Activated T-cell treated with anti-CD3 and anti-CD28 coated beads, Interleukin-2, amount 50 U/mL, for 24 hours (primary cell): ENCODE measurements around the gene FBXO3.
"Not testable (repeated sequence)": the region's sequence is repeated elsewhere in the genome, so short reads cannot be mapped to it uniquely, and the experiment has no call there.

Experiments
- DNase-seq: peaks from one replicate; pipeline ENCODE4 v3.0.0-alpha.2; 2020
- H3K27ac Mint-ChIP-seq: 2 replicates; pipeline ENCODE4 v1.8.0; 2020; ENCODE audit warnings: mild to moderate bottlenecking, mixed read lengths
- H3K27me3 Mint-ChIP-seq: 2 replicates; pipeline ENCODE4 v1.8.0; 2020; ENCODE audit warnings: mixed read lengths
- H3K36me3 Mint-ChIP-seq: 2 replicates; pipeline ENCODE4 v1.8.0; 2020; ENCODE audit warnings: low read depth, mixed read lengths
- H3K4me1 Mint-ChIP-seq: 2 replicates; pipeline ENCODE4 v1.8.0; 2020; ENCODE audit warnings: low read depth, mixed read lengths
- H3K4me3 Mint-ChIP-seq: 2 replicates; pipeline ENCODE4 v1.8.0; 2020; ENCODE audit warnings: mild to moderate bottlenecking, moderate library complexity, mixed read lengths
- H3K9me3 Mint-ChIP-seq: 2 replicates; pipeline ENCODE4 v1.8.0; 2020; ENCODE audit warnings: mixed read lengths

FBXO3 gene

GRCh38 chr11:33725496-33725895 is 48.8 kb downstream of the FBXO3 start:
- Mint-ChIP-seq H3K4me3 (no peak overlapping the region), H3K27ac (no peak overlapping the region), H3K9me3 (no peaks in the 10 kb centered on the region), H3K27me3 (peaks cover 3% of the 10 kb centered on the region), H3K4me1 (peaks cover 47% of the 10 kb centered on the region), H3K36me3 (peaks cover 22% of the 10 kb centered on the region)
- no peak for DNase-seq

GRCh38 chr11:33724644-33725035 is 49.7 kb downstream of the FBXO3 start:
- no peak for DNase-seq
- Mint-ChIP-seq H3K27me3 (peaks cover 3% of the 10 kb centered on the region), H3K27ac (no peak overlapping the region), H3K4me1 (peaks cover 50% of the 10 kb centered on the region), H3K9me3 (no peaks in the 10 kb centered on the region), H3K4me3 (no peak overlapping the region), H3K36me3 (peaks cover 29% of the 10 kb centered on the region)

GRCh38 chr11:33723238-33723881 is 51.0 kb downstream of the FBXO3 start:
- peaks cover 49% of the 10 kb centered on the region for H3K4me1 Mint-ChIP-seq
- no peak overlapping the region for H3K4me3 Mint-ChIP-seq
- DNase-seq: no peak
- no peaks in the 10 kb centered on the region for H3K9me3 Mint-ChIP-seq
- H3K36me3 Mint-ChIP-seq: peaks cover 36% of the 10 kb centered on the region
- H3K27me3 Mint-ChIP-seq: no peaks in the 10 kb centered on the region
- peak overlapping the region; percentile 90 for H3K27ac Mint-ChIP-seq

GRCh38 chr11:33722590-33723234 is 51.6 kb downstream of the FBXO3 start:
- H3K4me1 Mint-ChIP-seq: peaks cover 49% of the 10 kb centered on the region
- no peak overlapping the region for H3K4me3 Mint-ChIP-seq

GRCh38 chr11:33721984-33722383 is 52.3 kb downstream of the FBXO3 start:
- H3K36me3 Mint-ChIP-seq: peaks cover 36% of the 10 kb centered on the region
- no peak overlapping the region for H3K27ac Mint-ChIP-seq
- H3K4me1 Mint-ChIP-seq: peaks cover 49% of the 10 kb centered on the region
- DNase-seq: no peak
- no peak overlapping the region for H3K4me3 Mint-ChIP-seq
- H3K27me3 Mint-ChIP-seq: no peaks in the 10 kb centered on the region
- H3K9me3 Mint-ChIP-seq: no peaks in the 10 kb centered on the region

More at GRCh38 chr11:33722590-33723234, 51.6 kb downstream of the FBXO3 start:
- H3K27me3 Mint-ChIP-seq: no peaks in the 10 kb centered on the region
- H3K9me3 Mint-ChIP-seq: no peaks in the 10 kb centered on the region
- peak overlapping the region; percentile 90 for H3K27ac Mint-ChIP-seq
- DNase-seq: peak; percentile 61
- H3K36me3 Mint-ChIP-seq: peaks cover 35% of the 10 kb centered on the region

- Mint-ChIP-seq H3K4me1 (peaks cover 49% of the 10 kb centered on the region), H3K36me3 (peaks cover 40% of the 10 kb centered on the region), H3K4me3 (no peak overlapping the region), H3K27me3 (no peaks in the 10 kb centered on the region), H3K9me3 (no peaks in the 10 kb centered on the region), H3K27ac (no peak overlapping the region)
- no peak for DNase-seq
These were observed 52.9 kb downstream of the FBXO3 start for GRCh38 chr11:33721426-33721825.

GRCh38 chr11:33719587-33719986 is 54.7 kb downstream of the FBXO3 start:
- H3K4me3 Mint-ChIP-seq: no peak overlapping the region
- no peaks in the 10 kb centered on the region for H3K9me3 Mint-ChIP-seq
- no peak overlapping the region for H3K27ac Mint-ChIP-seq
- DNase-seq: no peak
- H3K4me1 Mint-ChIP-seq: peaks cover 40% of the 10 kb centered on the region
- no peaks in the 10 kb centered on the region for H3K27me3 Mint-ChIP-seq
- peaks cover 48% of the 10 kb centered on the region for H3K36me3 Mint-ChIP-seq

GRCh38 chr11:33718440-33718839 is 55.9 kb downstream of the FBXO3 start:
- Mint-ChIP-seq H3K27ac (no peak overlapping the region), H3K9me3 (no peaks in the 10 kb centered on the region), H3K4me1 (peaks cover 29% of the 10 kb centered on the region), H3K27me3 (no peaks in the 10 kb centered on the region), H3K36me3 (peaks cover 55% of the 10 kb centered on the region), H3K4me3 (no peak overlapping the region)
- DNase-seq: no peak

- no peak for DNase-seq
- Mint-ChIP-seq H3K27me3 (no peaks in the 10 kb centered on the region), H3K4me3 (no peak overlapping the region), H3K9me3 (no peaks in the 10 kb centered on the region), H3K36me3 (peaks cover 53% of the 10 kb centered on the region), H3K4me1 (peaks cover 7% of the 10 kb centered on the region), H3K27ac (no peak overlapping the region)
These were observed 58.1 kb downstream of the FBXO3 start for GRCh38 chr11:33716243-33716642.

GRCh38 chr11:33713856-33714398 is 60.4 kb downstream of the FBXO3 start:
- Mint-ChIP-seq H3K36me3 (peaks cover 52% of the 10 kb centered on the region), H3K9me3 (no peaks in the 10 kb centered on the region), H3K27ac (no peak overlapping the region), H3K4me1 (no peaks in the 10 kb centered on the region), H3K27me3 (no peaks in the 10 kb centered on the region), H3K4me3 (no peak overlapping the region)
- no peak for DNase-seq

GRCh38 chr11:33713151-33713855 is 61.0 kb downstream of the FBXO3 start:
- no peak for DNase-seq

GRCh38 chr11:33712436-33712835 is 61.9 kb downstream of the FBXO3 start:
- no peaks in the 10 kb centered on the region for H3K27me3 Mint-ChIP-seq
- H3K4me1 Mint-ChIP-seq: no peaks in the 10 kb centered on the region
- no peaks in the 10 kb centered on the region for H3K9me3 Mint-ChIP-seq
- DNase-seq: no peak
- H3K36me3 Mint-ChIP-seq: peaks cover 50% of the 10 kb centered on the region
- no peak overlapping the region for H3K4me3 Mint-ChIP-seq
- no peak overlapping the region for H3K27ac Mint-ChIP-seq

More at GRCh38 chr11:33713151-33713855, 61.0 kb downstream of the FBXO3 start:
- Mint-ChIP-seq H3K27ac (no peak overlapping the region), H3K9me3 (no peaks in the 10 kb centered on the region), H3K27me3 (no peaks in the 10 kb centered on the region), H3K36me3 (peaks cover 52% of the 10 kb centered on the region), H3K4me3 (no peak overlapping the region), H3K4me1 (no peaks in the 10 kb centered on the region)

- peaks cover 37% of the 10 kb centered on the region for H3K36me3 Mint-ChIP-seq
- DNase-seq: no peak
- H3K27me3 Mint-ChIP-seq: no peaks in the 10 kb centered on the region
- H3K4me3 Mint-ChIP-seq: no peak overlapping the region
- no peaks in the 10 kb centered on the region for H3K9me3 Mint-ChIP-seq
- no peak overlapping the region for H3K27ac Mint-ChIP-seq
- H3K4me1 Mint-ChIP-seq: peaks cover 5% of the 10 kb centered on the region
These were observed 64.9 kb downstream of the FBXO3 start for GRCh38 chr11:33709466-33709865.

GRCh38 chr11:33708985-33709384 is 65.3 kb downstream of the FBXO3 start:
- Mint-ChIP-seq H3K27me3 (no peaks in the 10 kb centered on the region), H3K4me3 (no peak overlapping the region), H3K36me3 (peaks cover 34% of the 10 kb centered on the region), H3K27ac (no peak overlapping the region), H3K9me3 (no peaks in the 10 kb centered on the region), H3K4me1 (peaks cover 5% of the 10 kb centered on the region)
- DNase-seq: no peak

- not testable (repeated sequence) for H3K27ac Mint-ChIP-seq, H3K9me3 Mint-ChIP-seq, H3K27me3 Mint-ChIP-seq, H3K4me1 Mint-ChIP-seq, H3K4me3 Mint-ChIP-seq, DNase-seq
- H3K36me3 Mint-ChIP-seq: peaks cover 27% of the 10 kb centered on the region
These were observed 66.5 kb downstream of the FBXO3 start for GRCh38 chr11:33707831-33708230.
